IPS-15b (cell line): ENCODE results near the gene KIF24.
"Not testable (repeated sequence)": the region's sequence is repeated elsewhere in the genome, so short reads cannot be mapped to it uniquely, and the experiment has no call there.

Source experiments
- H3K27me3 ChIP-seq: one replicate; pipeline ENCODE4 v1.6.1; 2013; ENCODE audit warnings: low read length; ENCODE audit not compliant: control insufficient read depth, insufficient read depth
- H3K36me3 ChIP-seq: one replicate; pipeline ENCODE4 v1.6.1; 2013; ENCODE audit warnings: low read length; ENCODE audit not compliant: control insufficient read depth, insufficient read depth
- H3K4me1 ChIP-seq: one replicate; pipeline ENCODE4 v1.6.1; 2013; ENCODE audit warnings: mild to moderate bottlenecking, low read length; ENCODE audit not compliant: control insufficient read depth, insufficient read depth
- H3K4me3 ChIP-seq: one replicate; pipeline ENCODE4 v1.5.1; 2013; ENCODE audit warnings: low read depth, low read length
- H3K9ac ChIP-seq: one replicate; pipeline ENCODE4 v1.6.1; 2013; ENCODE audit warnings: low read depth, mild to moderate bottlenecking, low read length
- H3K9me3 ChIP-seq: one replicate; pipeline ENCODE4 v1.6.1; 2013; ENCODE audit warnings: mild to moderate bottlenecking, low read length; ENCODE audit not compliant: control insufficient read depth, insufficient read depth

The KIF24 gene

DNA sequence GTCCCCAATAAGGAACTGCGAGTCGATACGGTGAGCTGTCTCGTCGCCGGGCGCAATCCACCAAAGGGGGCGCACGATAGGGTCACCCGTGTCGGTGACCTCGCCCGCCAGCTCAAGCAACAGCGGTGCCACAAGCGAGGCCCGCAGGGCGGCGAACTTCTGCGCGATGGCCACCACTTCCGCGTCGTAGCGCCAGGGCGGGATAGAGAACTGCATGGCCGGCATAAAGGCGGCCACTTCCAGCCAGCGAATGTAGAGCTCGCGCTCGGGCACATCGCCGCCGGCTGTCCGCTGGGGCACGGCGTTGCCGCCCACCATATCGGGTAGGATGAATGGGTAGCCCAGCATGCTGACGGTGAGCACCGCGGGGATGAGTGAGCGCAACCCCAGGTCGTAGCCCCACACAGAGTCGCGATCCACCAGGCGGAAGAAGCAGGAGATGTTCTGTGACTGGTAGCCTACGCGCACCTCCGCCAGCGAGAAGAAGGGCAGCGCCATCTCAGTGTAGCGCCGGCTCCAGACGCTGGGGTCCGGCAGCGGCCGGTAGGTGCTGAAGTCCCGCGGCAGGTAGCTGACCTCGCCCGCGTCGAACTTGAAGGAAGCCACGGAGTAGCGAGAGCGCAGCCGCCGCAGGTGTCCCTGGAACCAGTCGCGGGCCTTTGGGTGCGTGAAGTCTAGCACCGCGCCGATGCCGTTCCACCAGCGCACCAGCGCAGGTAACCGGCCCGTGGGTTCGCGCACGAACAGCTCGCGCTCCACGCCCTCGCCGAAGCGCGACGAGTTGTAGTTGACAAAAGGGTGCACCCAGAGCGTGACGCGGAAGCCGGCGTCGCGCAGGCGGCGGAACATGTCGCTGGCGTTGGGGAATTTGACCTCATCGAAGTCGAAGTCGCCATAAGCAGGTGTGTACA is 42.2 kb upstream of the KIF24 start:
- Histone ChIP-seq H3K27me3 (peaks cover 8% of the 10 kb centered on the region), H3K9ac (no peak overlapping the region), H3K36me3 (peaks cover 7% of the 10 kb centered on the region), H3K4me1 (peaks cover 13% of the 10 kb centered on the region), H3K4me3 (no peak overlapping the region), H3K9me3 (no peaks in the 10 kb centered on the region)

DNA sequence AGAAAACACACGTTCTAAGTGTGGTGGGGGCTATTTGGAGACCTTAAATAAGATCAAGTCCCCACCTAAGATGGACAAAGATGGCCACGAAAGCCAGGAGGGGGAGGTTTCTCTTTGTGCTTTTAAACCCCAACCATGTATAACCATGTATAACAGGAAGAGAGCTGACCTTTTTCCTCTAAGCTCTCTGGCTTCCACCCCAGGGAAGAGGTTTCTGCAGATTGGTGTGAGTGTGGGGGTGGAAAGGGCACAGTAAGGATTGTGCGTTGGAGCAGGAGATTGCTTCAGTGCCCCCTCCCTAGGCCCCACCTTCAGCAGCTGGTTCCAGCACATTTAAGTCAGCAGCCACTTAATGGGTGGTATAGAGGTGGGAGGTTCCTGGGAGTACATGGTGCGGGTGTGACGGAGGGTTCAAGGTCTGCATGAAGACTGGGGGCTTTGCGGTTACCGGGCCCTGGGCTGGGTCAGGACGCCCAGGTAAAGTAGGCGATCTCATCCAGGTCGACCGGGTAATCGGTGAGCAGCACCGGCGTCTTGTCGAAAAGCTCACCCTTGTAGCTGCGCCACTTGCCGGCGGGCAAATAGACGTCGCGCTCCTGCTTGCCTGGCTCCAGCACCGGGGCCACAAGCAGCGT is 41.4 kb upstream of the KIF24 start:
- no peak overlapping the region for H3K9ac ChIP-seq
- peaks cover 2% of the 10 kb centered on the region for H3K27me3 ChIP-seq
- H3K4me3 ChIP-seq, result no peak overlapping the region
- peaks cover 7% of the 10 kb centered on the region for H3K36me3 ChIP-seq
- peaks cover 7% of the 10 kb centered on the region for H3K4me1 ChIP-seq
- no peaks in the 10 kb centered on the region for H3K9me3 ChIP-seq

DNA sequence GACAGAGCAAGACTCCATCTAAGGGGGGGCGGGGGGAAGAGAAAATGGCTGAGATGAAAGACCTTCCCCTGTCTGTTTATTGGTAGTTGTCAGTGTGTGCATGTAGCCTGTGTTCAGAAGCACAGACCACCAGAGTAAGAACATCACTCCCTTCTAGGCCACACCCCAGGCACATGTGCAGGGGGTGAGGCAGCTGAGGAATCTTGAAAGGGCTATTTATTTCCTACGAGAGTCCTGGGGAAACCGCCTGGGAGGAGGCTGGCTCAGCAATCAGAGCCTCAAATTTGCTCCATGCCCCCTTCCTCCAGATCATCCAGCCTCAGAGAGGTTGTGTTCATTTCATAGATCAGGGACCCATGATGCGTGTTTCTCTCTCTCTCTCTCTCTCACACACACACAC is 40.6 kb upstream of the KIF24 start:
- H3K4me3 ChIP-seq, result no peak overlapping the region
- H3K9ac ChIP-seq, result no peak overlapping the region
- H3K4me1 ChIP-seq, result peaks cover 5% of the 10 kb centered on the region
- H3K27me3 ChIP-seq, result peaks cover 3% of the 10 kb centered on the region
- H3K9me3 ChIP-seq, result no peaks in the 10 kb centered on the region
- H3K36me3 ChIP-seq, result peaks cover 7% of the 10 kb centered on the region

DNA sequence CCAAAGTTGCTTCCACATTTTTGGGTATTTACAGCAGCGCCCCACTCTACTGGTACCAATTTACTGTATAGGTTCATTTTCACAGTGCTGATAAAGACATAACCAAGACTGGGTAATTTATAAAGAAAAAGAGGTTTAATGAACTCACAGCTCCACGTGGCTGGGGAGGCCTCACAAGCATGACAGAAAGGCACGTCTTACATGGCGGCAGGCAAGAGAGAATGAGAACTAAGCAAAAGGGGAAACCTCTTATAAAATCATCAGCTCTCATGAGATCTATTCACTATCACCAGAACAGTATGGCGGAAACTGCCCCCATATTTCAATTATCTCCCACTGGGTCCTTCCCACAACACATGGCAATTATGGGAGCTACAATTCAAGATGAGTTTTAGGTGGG is 39.7 kb upstream of the KIF24 start:
- not testable (repeated sequence) for H3K9ac ChIP-seq, H3K27me3 ChIP-seq, H3K4me3 ChIP-seq, H3K9me3 ChIP-seq, H3K36me3 ChIP-seq
- H3K4me1 ChIP-seq, result peaks cover 13% of the 10 kb centered on the region

DNA sequence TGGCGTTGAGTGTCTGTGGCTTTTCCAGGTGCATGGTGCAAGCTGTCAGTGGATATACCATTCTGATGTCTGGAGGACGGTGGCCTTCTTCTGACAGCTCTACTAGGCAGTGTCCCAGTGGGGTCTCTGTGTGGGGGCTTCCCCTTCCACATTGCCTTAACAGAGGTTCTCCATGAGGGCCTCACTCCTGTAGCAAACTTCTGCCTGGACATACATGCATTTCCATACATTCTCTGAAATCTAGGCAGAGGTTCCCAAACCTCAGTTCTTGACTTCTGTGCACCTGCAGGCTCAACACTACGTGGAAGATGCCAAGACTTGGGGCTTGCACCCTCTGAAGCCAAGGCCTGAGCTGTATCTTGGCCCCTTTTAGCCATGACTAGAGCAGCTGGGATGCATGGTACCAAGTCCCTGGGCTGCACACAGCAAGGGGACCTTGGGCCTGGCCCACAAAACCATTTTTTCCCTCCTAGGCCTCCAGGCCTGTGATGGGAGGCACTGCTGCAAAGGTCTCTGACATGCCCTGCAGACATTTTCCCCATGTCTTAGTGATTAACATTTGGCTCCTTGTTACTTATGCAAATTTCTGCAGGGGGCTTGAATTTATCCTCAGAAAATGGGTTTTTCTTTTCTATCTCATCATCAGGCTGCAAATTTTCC is 38.8 kb upstream of the KIF24 start:
- peaks cover 22% of the 10 kb centered on the region for H3K4me1 ChIP-seq

DNA sequence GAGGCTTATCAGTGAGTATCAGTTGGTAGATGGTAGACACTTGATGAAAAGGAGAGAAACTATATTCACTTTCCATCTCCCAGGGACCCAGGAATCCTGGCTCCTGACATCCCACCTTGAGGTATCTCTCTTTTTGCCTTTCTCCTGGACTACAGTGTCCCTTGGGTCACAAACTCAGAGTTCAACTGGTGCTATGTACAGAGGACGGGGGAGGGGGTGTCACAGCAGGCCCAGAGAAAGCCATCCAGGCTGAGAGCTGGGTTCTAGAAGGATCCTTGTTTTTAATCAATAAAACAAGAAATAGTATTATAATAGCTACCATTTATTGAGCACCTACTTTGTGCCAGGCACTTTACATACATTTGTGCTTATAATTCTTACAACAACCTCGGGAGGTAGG is 37.3 kb upstream of the KIF24 start:
- Histone ChIP-seq H3K9me3 (no peaks in the 10 kb centered on the region), H3K9ac (no peak overlapping the region), H3K4me3 (no peak overlapping the region), H3K27me3 (peaks cover 3% of the 10 kb centered on the region), H3K36me3 (peaks cover 2% of the 10 kb centered on the region), H3K4me1 (peaks cover 26% of the 10 kb centered on the region)

More for the DNA sequence above, 38.8 kb upstream of the KIF24 start:
- H3K4me3 ChIP-seq, H3K9me3 ChIP-seq, H3K27me3 ChIP-seq, H3K36me3 ChIP-seq, H3K9ac ChIP-seq: not testable (repeated sequence)

DNA sequence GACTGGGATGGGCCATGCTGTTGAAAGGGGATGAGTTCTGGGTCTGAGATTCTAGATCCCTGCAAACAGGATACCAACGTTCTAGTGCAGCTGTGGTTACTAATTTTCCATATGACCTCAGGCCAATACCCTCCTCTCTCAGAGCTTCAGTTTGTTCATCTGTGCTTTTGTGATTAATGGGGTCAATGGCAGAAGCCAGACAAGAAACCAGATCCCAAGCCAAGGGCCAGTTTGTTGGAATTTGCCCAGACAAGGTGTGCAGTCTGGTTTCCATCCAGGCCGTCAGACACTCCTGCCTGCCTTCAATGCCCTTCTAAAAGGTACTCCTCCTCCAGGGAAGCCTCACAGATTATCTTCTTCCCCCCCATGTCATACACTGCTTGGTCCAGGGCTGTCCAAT is 36.2 kb upstream of the KIF24 start:
- Histone ChIP-seq H3K36me3 (no peaks in the 10 kb centered on the region), H3K27me3 (peaks cover 3% of the 10 kb centered on the region), H3K9me3 (no peaks in the 10 kb centered on the region), H3K4me3 (no peak overlapping the region), H3K9ac (no peak overlapping the region), H3K4me1 (peaks cover 26% of the 10 kb centered on the region)

DNA sequence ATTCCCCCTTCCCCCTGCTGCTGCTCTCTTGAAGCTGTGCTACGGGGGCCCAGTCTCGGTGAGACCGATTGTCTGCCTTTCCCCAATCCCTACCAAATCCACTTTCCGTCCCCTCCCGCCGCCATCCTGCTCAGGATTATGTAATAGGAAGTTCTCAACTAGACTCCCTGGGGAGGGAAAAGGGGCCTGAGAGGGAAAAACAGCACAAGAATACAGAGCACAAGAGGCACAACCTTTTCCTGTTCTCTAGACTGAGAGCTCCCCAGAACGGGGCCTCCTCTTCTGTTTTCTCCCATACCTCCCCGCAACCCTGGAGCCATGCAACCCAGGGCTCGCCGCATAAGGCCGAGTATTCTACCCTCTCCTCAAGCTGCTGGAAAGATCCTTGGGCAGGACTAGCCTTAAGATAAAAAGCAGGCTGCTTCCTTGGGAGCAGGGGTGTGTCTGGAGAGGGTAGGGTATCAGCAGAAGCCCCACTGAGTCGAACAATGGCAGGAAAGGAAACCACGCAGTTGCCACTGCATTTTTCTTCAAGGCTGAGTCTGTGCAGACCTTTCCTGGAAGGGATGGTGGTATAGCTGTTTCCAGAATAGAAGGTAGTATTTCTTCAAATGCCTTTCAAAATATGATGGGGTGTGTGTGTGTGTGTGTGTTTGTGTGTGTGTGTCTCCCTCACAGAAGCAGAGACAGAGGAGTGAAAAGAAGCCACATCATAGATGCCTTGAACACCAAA is 34.7 kb upstream of the KIF24 start:
- H3K4me1 ChIP-seq, result peaks cover 26% of the 10 kb centered on the region
- H3K36me3 ChIP-seq, result no peaks in the 10 kb centered on the region
- H3K27me3 ChIP-seq, result peaks cover 3% of the 10 kb centered on the region
- H3K9ac ChIP-seq, result no peak overlapping the region
- H3K9me3 ChIP-seq, result no peaks in the 10 kb centered on the region
- H3K4me3 ChIP-seq, result no peak overlapping the region

DNA sequence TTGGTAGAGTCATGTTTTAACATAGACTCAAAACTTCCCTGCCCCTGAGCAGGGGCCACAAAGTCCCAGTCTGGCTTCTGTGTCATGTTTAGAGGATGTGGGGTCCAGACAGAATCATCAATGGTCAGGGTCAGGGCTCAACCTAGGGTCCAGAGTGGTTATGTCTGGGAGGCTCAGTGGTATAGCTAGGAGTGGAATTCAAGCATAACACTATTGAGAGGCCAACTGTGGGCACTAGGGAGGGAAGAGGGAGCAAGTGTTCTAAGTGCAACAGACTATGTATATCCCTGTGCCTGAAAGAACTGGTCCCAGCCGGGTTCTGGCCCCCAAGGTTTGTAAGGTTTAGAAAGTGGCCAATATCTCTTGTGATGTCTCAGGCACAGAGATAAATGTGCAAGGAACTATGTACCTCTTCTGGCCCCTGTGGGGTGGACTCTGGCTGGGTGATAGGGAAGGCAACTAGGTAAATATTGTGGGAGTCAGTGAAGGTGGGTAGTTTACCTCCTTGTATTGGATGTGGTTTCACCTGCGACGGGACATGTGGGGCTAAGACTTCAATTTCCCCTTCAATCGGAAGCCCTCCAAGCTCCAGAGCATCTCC is 33.6 kb upstream of the KIF24 start:
- Histone ChIP-seq H3K36me3 (no peaks in the 10 kb centered on the region), H3K27me3 (peaks cover 3% of the 10 kb centered on the region), H3K9me3 (no peaks in the 10 kb centered on the region), H3K9ac (no peak overlapping the region), H3K4me1 (peaks cover 26% of the 10 kb centered on the region), H3K4me3 (no peak overlapping the region)

DNA sequence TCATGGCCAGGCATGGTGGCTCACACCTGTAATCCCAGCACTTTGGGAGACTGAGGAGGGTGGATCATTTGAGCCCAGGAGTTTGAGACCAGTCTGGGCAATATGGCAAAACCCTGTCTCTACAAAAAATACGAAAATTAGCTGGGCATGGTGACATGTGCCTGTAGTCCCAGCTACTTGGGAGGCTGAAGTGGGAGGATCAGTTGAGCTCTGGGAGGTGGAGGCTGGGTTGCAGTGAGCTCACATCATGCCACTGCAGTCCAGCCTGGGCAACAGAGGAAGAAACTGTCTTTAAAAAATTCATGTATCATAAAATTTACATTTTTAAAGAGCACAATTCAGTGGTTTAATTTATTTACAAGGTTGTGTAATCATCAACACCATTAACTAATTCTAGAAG is 23.9 kb upstream of the KIF24 start:
- H3K4me3 ChIP-seq, H3K9me3 ChIP-seq, H3K9ac ChIP-seq, H3K27me3 ChIP-seq, H3K4me1 ChIP-seq, H3K36me3 ChIP-seq: not testable (repeated sequence)

DNA sequence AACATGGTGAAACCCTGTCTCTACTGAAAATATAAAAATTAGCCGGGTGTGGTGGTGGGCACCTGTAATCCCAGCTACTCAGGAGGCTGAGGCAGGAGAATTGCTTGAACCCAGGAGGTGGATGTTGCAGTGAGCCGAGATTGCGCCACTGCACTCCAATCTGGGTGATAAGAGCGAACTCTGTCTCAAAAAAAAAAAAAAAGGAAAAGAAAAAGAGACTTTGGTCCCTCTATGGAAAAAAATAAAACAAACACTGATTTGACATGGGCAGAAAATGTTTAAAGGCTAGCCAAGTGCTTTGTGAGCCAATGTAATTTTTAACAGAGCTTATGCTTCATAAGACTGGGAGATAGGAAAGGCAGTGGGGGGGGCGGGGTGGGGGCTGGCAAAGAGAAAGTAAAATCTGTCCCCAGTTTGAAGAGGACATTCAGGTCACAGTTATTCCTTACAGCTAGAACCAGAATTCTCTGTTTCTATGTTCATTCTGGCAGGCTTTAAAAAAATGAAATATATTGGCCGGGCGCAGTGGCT is 23.1 kb upstream of the KIF24 start:
- H3K4me3 ChIP-seq, H3K9me3 ChIP-seq, H3K27me3 ChIP-seq, H3K36me3 ChIP-seq, H3K9ac ChIP-seq, H3K4me1 ChIP-seq: not testable (repeated sequence)
